GM13977 (cell line): Measurements from ENCODE around the gene CHADL.

ENCODE experiments used
- DNase-seq: peaks from one replicate; pipeline ENCODE4 v3.0.0; 2012; ENCODE audit warnings: low spot score
- CTCF ChIP-seq: IDR thresholded peaks from 2 replicates; pipeline ENCODE4 v1.5.1; 2012; ENCODE audit warnings: mild to moderate bottlenecking, control low read depth; ENCODE audit not compliant: insufficient read depth; ENCODE audit errors: extremely low read depth, missing control alignments
- in situ Hi-C: fragments of 300-500 bp; cut with MboI; formaldehyde crosslinking; loops from one replicate; pipeline ENCODE4 v1.12.0; 2022; ENCODE audit warnings: low sequenced_read_pairs, low pct_unique_long_range_greater_than_20kb, mixed read lengths, inconsistent platforms; ENCODE audit not compliant: unreplicated experiment

CHADL gene

GRCh38 chr22:41241133-41241676 is 474 bp upstream of the CHADL start:
- TF ChIP-seq CTCF = no peak
- DNase-seq = no peak
- in situ Hi-C loops = no loop called here

GRCh38 chr22:41239443-41240128 is 1.1 kb downstream of the CHADL start:
- in situ Hi-C loops = no loop called here
- no peak for TF ChIP-seq CTCF
- DNase-seq = no peak

GRCh38 chr22:41238570-41239442 is 1.9 kb downstream of the CHADL start:
- in situ Hi-C loops = no loop called here
- DNase-seq = no peak
- no peak for TF ChIP-seq CTCF

- peak; percentile 90 for TF ChIP-seq CTCF
- in situ Hi-C loops = no loop called here
- peak; percentile 95 for DNase-seq
Measured at GRCh38 chr22:41237707-41238569, 2.8 kb downstream of the CHADL start.

- no peak for TF ChIP-seq CTCF
Measured at GRCh38 chr22:41237036-41237706, 3.6 kb downstream of the CHADL start.

More at GRCh38 chr22:41237036-41237706, 3.6 kb downstream of the CHADL start:
- in situ Hi-C loops = no loop called here
- DNase-seq = no peak
